ENCODE measurements around the gene RRP1B. TPM values are rescaled to one million over a fixed set of nuclear protein-coding genes. Genes with fewer than 3 reads are reported as not detected.
A peak's percentile ranks its signal among the peaks of the same experiment; 100 is the strongest.

Gene RRP1B
- total RNA-seq, 1 experiment from 2014 or later, result 30.7 TPM

GRCh38 chr21:43720539-43721166, 61.3 kb downstream of the RRP1B start:
- POLR2A ChIA-PET, result no interaction called here
- DNase-seq (ENCODE audit: low read depth, low spot score), result no peak
- Histone ChIP-seq H3K4me3 (ENCODE audit: low read depth in 2 of 2, low read length in 2 of 2) (peak overlapping the region; percentile 75 to 78), H3K36me3 (ENCODE audit: control insufficient read depth, insufficient read depth, low read length) (peaks cover 3% of the 10 kb centered on the region; the same call in 1 of the 2 replicates), H3K27me3 (ENCODE audit: control insufficient read depth, insufficient read depth, low read length) (no peaks in the 10 kb centered on the region), H3K4me1 (ENCODE audit: control insufficient read depth, insufficient read depth, low read length) (peaks cover 38% of the 10 kb centered on the region), H3K27ac (ENCODE audit: low read length) (peak overlapping the region; percentile 79), H3K9me3 (ENCODE audit: control insufficient read depth, insufficient read depth, low read depth, low read length) (no peaks in the 10 kb centered on the region)
- intact Hi-C loops (cut with micrococcal nuclease; ENCODE audit: unreplicated experiment), result no loop called here
- in situ Hi-C loops (cut with HindIII; ENCODE audit: low pct_unique_long_range_greater_than_20kb, low sequenced_read_pairs), result no loop called here
- TF ChIP-seq SIN3A (IDR thresholded peaks at IDR 0.05; ENCODE audit: borderline replicate concordance, insufficient read depth, low read depth, low read length) (no peak), TCF7L2 (IDR thresholded peaks at IDR 0.05; ENCODE audit: low read depth, low read length) (no peak), POLR2AphosphoS5 (IDR thresholded peaks at IDR 0.05; ENCODE audit: low read depth, low read length) (no peak)
- TF ChIP-seq, protein P1, sequence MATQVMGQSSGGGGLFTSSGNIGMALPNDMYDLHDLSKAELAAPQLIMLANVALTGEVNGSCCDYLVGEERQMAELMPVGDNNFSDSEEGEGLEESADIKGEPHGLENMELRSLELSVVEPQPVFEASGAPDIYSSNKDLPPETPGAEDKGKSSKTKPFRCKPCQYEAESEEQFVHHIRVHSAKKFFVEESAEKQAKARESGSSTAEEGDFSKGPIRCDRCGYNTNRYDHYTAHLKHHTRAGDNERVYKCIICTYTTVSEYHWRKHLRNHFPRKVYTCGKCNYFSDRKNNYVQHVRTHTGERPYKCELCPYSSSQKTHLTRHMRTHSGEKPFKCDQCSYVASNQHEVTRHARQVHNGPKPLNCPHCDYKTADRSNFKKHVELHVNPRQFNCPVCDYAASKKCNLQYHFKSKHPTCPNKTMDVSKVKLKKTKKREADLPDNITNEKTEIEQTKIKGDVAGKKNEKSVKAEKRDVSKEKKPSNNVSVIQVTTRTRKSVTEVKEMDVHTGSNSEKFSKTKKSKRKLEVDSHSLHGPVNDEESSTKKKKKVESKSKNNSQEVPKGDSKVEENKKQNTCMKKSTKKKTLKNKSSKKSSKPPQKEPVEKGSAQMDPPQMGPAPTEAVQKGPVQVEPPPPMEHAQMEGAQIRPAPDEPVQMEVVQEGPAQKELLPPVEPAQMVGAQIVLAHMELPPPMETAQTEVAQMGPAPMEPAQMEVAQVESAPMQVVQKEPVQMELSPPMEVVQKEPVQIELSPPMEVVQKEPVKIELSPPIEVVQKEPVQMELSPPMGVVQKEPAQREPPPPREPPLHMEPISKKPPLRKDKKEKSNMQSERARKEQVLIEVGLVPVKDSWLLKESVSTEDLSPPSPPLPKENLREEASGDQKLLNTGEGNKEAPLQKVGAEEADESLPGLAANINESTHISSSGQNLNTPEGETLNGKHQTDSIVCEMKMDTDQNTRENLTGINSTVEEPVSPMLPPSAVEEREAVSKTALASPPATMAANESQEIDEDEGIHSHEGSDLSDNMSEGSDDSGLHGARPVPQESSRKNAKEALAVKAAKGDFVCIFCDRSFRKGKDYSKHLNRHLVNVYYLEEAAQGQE (IDR thresholded peaks at IDR 0.05; ENCODE audit: insufficient read depth in 1 of 2, low read depth in 2 of 2, low read length in 1 of 2), result no peak
- TF ChIP-seq, protein P2, sequence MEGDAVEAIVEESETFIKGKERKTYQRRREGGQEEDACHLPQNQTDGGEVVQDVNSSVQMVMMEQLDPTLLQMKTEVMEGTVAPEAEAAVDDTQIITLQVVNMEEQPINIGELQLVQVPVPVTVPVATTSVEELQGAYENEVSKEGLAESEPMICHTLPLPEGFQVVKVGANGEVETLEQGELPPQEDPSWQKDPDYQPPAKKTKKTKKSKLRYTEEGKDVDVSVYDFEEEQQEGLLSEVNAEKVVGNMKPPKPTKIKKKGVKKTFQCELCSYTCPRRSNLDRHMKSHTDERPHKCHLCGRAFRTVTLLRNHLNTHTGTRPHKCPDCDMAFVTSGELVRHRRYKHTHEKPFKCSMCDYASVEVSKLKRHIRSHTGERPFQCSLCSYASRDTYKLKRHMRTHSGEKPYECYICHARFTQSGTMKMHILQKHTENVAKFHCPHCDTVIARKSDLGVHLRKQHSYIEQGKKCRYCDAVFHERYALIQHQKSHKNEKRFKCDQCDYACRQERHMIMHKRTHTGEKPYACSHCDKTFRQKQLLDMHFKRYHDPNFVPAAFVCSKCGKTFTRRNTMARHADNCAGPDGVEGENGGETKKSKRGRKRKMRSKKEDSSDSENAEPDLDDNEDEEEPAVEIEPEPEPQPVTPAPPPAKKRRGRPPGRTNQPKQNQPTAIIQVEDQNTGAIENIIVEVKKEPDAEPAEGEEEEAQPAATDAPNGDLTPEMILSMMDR (IDR thresholded peaks at IDR 0.05), result no peak
- BruUV-seq (replicated peaks), result no TSS peak
- CTCF ChIA-PET, result no interaction called here
- no peak for ATAC-seq

GRCh38 chr21:43721206-43721605, 61.8 kb downstream of the RRP1B start:
- ChIA-PET POLR2A (no interaction called here), CTCF (no interaction called here)
- Histone ChIP-seq H3K36me3 (ENCODE audit: control insufficient read depth, insufficient read depth, low read length) (peaks cover 3% of the 10 kb centered on the region; the same call in 1 of the 2 replicates), H3K27me3 (ENCODE audit: control insufficient read depth, insufficient read depth, low read length) (no peaks in the 10 kb centered on the region), H3K27ac (ENCODE audit: low read length) (peak overlapping the region; percentile 79), H3K9me3 (ENCODE audit: control insufficient read depth, insufficient read depth, low read depth, low read length) (no peaks in the 10 kb centered on the region), H3K4me1 (ENCODE audit: control insufficient read depth, insufficient read depth, low read length) (peaks cover 44% of the 10 kb centered on the region), H3K4me3 (ENCODE audit: low read depth in 2 of 2, low read length in 2 of 2) (peak overlapping the region; percentile 75 to 78)
- ATAC-seq (no peak), DNase-seq (ENCODE audit: low read depth, low spot score) (no peak)
- BruUV-seq (replicated peaks), result no TSS peak
- in situ Hi-C loops (cut with HindIII; ENCODE audit: low pct_unique_long_range_greater_than_20kb, low sequenced_read_pairs), result no loop called here
- TF ChIP-seq, protein P1 (IDR thresholded peaks at IDR 0.05; ENCODE audit: insufficient read depth in 1 of 2, low read depth in 2 of 2, low read length in 1 of 2), result no peak
- TF ChIP-seq POLR2AphosphoS5 (IDR thresholded peaks at IDR 0.05; ENCODE audit: low read depth, low read length) (no peak), TCF7L2 (IDR thresholded peaks at IDR 0.05; ENCODE audit: low read depth, low read length) (no peak), SIN3A (IDR thresholded peaks at IDR 0.05; ENCODE audit: borderline replicate concordance, insufficient read depth, low read depth, low read length) (no peak)
- TF ChIP-seq, protein P2 (IDR thresholded peaks at IDR 0.05), result no peak
- intact Hi-C loops (cut with micrococcal nuclease; ENCODE audit: unreplicated experiment), result no loop called here

Data from Panc1 (cell line).